ENCODE measurements around the gene RPS6KA5.

- TF ChIP-seq POLR2A (IDR thresholded peaks at IDR 0.05), result no peak
- no peak for TF ChIP-seq POLR2AphosphoS5 (IDR thresholded peaks at IDR 0.05)
- TF ChIP-seq CTCF (IDR thresholded peaks at IDR 0.05 in 8 of 11, conservative IDR thresholded peaks at IDR 0.05 in 3 of 11), result no peak
These were observed 54.7 kb downstream of the RPS6KA5 start for GRCh38 chr14:91005716-91006115.
